HEK293 (cell line): Measurements from ENCODE around the gene GRHL3.

ENCODE experiments used
- CTCF ChIA-PET: fragments of 350-600 bp; formaldehyde crosslinking; extraction: SDS; loops from one replicate; lab custom pipeline; 2021; ENCODE audit warnings: antibody characterized with exemption; lab: Yijun Ruan, JAX
- POLR2A ChIA-PET: fragments of 300-600 bp; formaldehyde crosslinking; extraction: SDS; loops from one replicate; lab custom pipeline; 2020; ENCODE audit warnings: antibody characterized with exemption, inconsistent platforms; lab: Yijun Ruan, JAX
- H3K27ac ChIP-seq: fragments of 200-500 bp; sonication (Bioruptor generic); 2 replicates; pipeline ENCODE4 v1.5.1; 2014; ENCODE audit warnings: low read depth, low read length, control low read depth, inconsistent platforms; ENCODE audit errors: extremely low read depth
- H3K36me3 ChIP-seq, 2 experiments: fragments of 200-500 bp in 1 of 2; sonication (Bioruptor generic) in 1 of 2; 1 replicate in 1 of 2; 2 replicates in 1 of 2; pipeline ENCODE4 v1.5.1; 2014 to 2017; ENCODE audit warnings: inconsistent platforms in 2 of 2, low read length in 2 of 2; ENCODE audit not compliant: control insufficient read depth in 2 of 2, insufficient read depth in 1 of 2
- H3K4me1 ChIP-seq: fragments of 200-500 bp; sonication (Bioruptor generic); 2 replicates; pipeline ENCODE4 v1.5.1; 2014; ENCODE audit warnings: mild to moderate bottlenecking, low read length, inconsistent platforms; ENCODE audit not compliant: control insufficient read depth, insufficient read depth
- H3K4me3 ChIP-seq: 2 replicates; pipeline ENCODE4 v1.5.1; 2011; ENCODE audit warnings: low read depth, mild to moderate bottlenecking, control low read depth, low read length, moderate library complexity
- H3K9me3 ChIP-seq: fragments of 200-500 bp; sonication (Bioruptor generic); 2 replicates; pipeline ENCODE4 v1.5.1; 2014; ENCODE audit warnings: low read depth, low read length, inconsistent platforms; ENCODE audit not compliant: control insufficient read depth, insufficient read depth
- GLIS2 ChIP-seq: fragments of 450-650 bp; formaldehyde crosslinking; IDR thresholded peaks from 2 replicates; pipeline ENCODE4 v1.5.1; 2016; ENCODE audit warnings: missing biosample characterization, missing genetic modification characterization
- HOXC10 ChIP-seq: sonication (generic); formaldehyde crosslinking; IDR thresholded peaks from 2 replicates; pipeline ENCODE4 v1.8.1; 2023; ENCODE audit warnings: mild to moderate bottlenecking, missing genetic modification reagents
- MEIS1 ChIP-seq: sonication (generic); formaldehyde crosslinking; IDR thresholded peaks from 2 replicates; pipeline ENCODE4 v1.8.1; 2022; ENCODE audit warnings: missing genetic modification reagents, mild to moderate bottlenecking, borderline replicate concordance
- PRDM4 ChIP-seq: fragments of 450-650 bp; formaldehyde crosslinking; IDR thresholded peaks from 2 replicates; pipeline ENCODE4 v1.5.1; 2017; ENCODE audit warnings: missing biosample characterization, missing genetic modification characterization
- SP7 ChIP-seq: fragments of 450-650 bp; formaldehyde crosslinking; IDR thresholded peaks from 2 replicates; pipeline ENCODE4 v1.5.1; 2016; ENCODE audit warnings: missing biosample characterization, missing genetic modification characterization
- ZFHX2 ChIP-seq: fragments of 450-650 bp; formaldehyde crosslinking; conservative IDR thresholded peaks from 2 replicates; pipeline ENCODE4 v1.5.1; 2016; ENCODE audit warnings: missing biosample characterization, missing genetic modification characterization
- ZNF510 ChIP-seq: fragments of 450-650 bp; formaldehyde crosslinking; IDR thresholded peaks from 2 replicates; pipeline ENCODE4 v1.5.1; 2018; ENCODE audit warnings: mild to moderate bottlenecking, missing genetic modification characterization, missing biosample characterization; ENCODE audit not compliant: insufficient replicate concordance
- ZNF785 ChIP-seq: fragments of 450-650 bp; formaldehyde crosslinking; IDR thresholded peaks from 2 replicates; pipeline ENCODE4 v1.5.1; 2016; ENCODE audit warnings: missing biosample characterization, missing genetic modification characterization
- TF ChIP-seq, protein P1 (sequence below): fragments of 450-650 bp; formaldehyde crosslinking; IDR thresholded peaks from 2 replicates; pipeline ENCODE4 v1.5.1; 2016; ENCODE audit warnings: missing biosample characterization, missing genetic modification characterization
- TF ChIP-seq, protein P2 (sequence below): fragments of 450-650 bp; formaldehyde crosslinking; IDR thresholded peaks from 2 replicates; pipeline ENCODE4 v1.5.1; 2016; ENCODE audit warnings: missing biosample characterization, missing genetic modification characterization

Gene GRHL3

DNA sequence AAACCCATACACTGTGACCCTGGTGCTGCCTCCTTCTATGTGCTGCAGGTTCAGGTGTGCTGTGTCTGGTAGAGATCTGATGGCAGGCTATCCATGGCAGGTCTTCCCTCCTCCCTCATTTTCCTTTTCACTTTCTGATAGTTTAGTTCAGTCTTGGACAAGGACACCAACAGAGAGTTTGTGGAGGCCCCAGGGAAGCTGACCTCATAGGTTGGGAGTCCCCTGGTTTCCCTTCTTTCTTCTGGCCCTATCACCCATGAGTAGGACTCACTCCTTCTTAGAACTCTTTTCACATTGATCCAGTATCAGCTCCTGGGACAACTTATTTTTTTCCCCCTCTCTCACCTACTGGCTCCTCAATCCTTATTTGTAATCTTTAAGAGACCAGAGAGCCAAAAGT is 8.3 kb downstream of the GRHL3 start:
- ChIA-PET POLR2A (no interaction called here), CTCF (interaction anchor here (0.7 to 1.4 kb wide), 2 partner anchors 63 to 125 kb away, joined by 3 read pairs; no protein-coding TSS in a partner anchor)
- no peak overlapping the region for H3K27ac ChIP-seq
- H3K9me3 ChIP-seq = no peaks in the 10 kb centered on the region
- H3K36me3 ChIP-seq = peaks cover 0 to 12% of the 10 kb centered on the region in 2 experiments; a peak in 1 of 3 replicates
- H3K4me1 ChIP-seq = peaks cover 5% of the 10 kb centered on the region
- no peak for TF ChIP-seq PRDM4 (tag by site-specific recombination)
- no peak overlapping the region for H3K4me3 ChIP-seq

DNA sequence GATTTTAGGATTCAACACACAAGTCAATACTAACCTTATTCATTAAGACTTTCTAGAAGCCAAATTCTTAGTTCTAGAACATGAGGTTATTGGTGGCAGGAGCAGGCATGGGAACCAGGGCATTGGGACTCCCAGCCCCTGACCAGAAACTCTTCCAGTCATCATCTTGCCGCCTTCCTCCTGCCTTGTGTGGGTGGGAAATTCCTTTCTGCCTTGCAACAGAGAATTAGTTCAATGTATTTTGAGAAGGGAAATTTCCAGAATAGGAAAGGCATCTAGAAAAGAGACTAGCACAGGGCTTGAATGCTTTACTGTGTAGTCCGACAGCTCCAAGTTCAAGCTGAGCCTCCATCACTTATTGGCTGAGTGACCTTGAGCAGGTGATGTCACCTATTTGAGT is 8.7 kb downstream of the GRHL3 start:
- H3K4me1 ChIP-seq = peaks cover 2% of the 10 kb centered on the region
- no peak overlapping the region for H3K27ac ChIP-seq
- POLR2A ChIA-PET = no interaction called here
- H3K36me3 ChIP-seq = peaks cover 0 to 16% of the 10 kb centered on the region in 2 experiments; a peak in 1 of 3 replicates
- no peaks in the 10 kb centered on the region for H3K9me3 ChIP-seq
- TF ChIP-seq, protein P1, sequence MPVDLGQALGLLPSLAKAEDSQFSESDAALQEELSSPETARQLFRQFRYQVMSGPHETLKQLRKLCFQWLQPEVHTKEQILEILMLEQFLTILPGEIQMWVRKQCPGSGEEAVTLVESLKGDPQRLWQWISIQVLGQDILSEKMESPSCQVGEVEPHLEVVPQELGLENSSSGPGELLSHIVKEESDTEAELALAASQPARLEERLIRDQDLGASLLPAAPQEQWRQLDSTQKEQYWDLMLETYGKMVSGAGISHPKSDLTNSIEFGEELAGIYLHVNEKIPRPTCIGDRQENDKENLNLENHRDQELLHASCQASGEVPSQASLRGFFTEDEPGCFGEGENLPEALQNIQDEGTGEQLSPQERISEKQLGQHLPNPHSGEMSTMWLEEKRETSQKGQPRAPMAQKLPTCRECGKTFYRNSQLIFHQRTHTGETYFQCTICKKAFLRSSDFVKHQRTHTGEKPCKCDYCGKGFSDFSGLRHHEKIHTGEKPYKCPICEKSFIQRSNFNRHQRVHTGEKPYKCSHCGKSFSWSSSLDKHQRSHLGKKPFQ = no peak
- 0 out of 2 replicates have a peak, but pooled peaks have one; percentile 26 for TF ChIP-seq ZFHX2 (tag by site-specific recombination)
- TF ChIP-seq, all 188 proteins: peak for 1
- CTCF ChIA-PET = interaction anchor here (0.7 to 1.4 kb wide), 2 partner anchors 63 to 126 kb away, joined by 3 read pairs; no protein-coding TSS in a partner anchor
- H3K4me3 ChIP-seq = no peak overlapping the region

- no peak overlapping the region for H3K4me3 ChIP-seq
- TF ChIP-seq ZNF785 (tag by site-specific recombination) (no peak), HOXC10 (CRISPR knock-in tag) (no peak), GLIS2 (tag by site-specific recombination) (no peak), ZNF510 (tag by site-specific recombination) (no peak), SP7 (no peak), MEIS1 (CRISPR knock-in tag) (no peak)
- TF ChIP-seq, protein P2, sequence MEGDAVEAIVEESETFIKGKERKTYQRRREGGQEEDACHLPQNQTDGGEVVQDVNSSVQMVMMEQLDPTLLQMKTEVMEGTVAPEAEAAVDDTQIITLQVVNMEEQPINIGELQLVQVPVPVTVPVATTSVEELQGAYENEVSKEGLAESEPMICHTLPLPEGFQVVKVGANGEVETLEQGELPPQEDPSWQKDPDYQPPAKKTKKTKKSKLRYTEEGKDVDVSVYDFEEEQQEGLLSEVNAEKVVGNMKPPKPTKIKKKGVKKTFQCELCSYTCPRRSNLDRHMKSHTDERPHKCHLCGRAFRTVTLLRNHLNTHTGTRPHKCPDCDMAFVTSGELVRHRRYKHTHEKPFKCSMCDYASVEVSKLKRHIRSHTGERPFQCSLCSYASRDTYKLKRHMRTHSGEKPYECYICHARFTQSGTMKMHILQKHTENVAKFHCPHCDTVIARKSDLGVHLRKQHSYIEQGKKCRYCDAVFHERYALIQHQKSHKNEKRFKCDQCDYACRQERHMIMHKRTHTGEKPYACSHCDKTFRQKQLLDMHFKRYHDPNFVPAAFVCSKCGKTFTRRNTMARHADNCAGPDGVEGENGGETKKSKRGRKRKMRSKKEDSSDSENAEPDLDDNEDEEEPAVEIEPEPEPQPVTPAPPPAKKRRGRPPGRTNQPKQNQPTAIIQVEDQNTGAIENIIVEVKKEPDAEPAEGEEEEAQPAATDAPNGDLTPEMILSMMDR (tag by site-specific recombination) = no peak
- ChIA-PET POLR2A (no interaction called here), CTCF (interaction anchor here (2.7 kb wide), 1 partner anchor 128 kb away, joined by 14 read pairs; no protein-coding TSS in a partner anchor)
- no peaks in the 10 kb centered on the region for H3K9me3 ChIP-seq
- H3K27ac ChIP-seq = no peak overlapping the region
- H3K4me1 ChIP-seq = no peaks in the 10 kb centered on the region
- H3K36me3 ChIP-seq = peaks cover 0 to 16% of the 10 kb centered on the region in 2 experiments; a peak in 1 of 3 replicates
These were observed 10.2 kb downstream of the GRHL3 start for GRCh38 chr1:24329331-24329730.
